HCT116 (cell line): Measurements from ENCODE around the gene HUWE1. TPM values are rescaled to one million over a fixed set of nuclear protein-coding genes. Genes with fewer than 3 reads are reported as not detected.
A peak's percentile ranks its signal among the peaks of the same experiment; 100 is the strongest.

ENCODE experiments used
- ATAC-seq: fragments of 200-7000 bp; cut with Tn5 transposase; 2 replicates; pipeline ENCODE4 v1.9.1; 2020; ENCODE audit warnings: mild to moderate bottlenecking, moderate library complexity
- BruUV-seq: library from RNA; stranded (reverse); fragments of 400-500 nt; replicated peaks from 2 replicates; lab custom pipeline; 2021; lab: Mats Ljungman, UMichigan
- CTCF ChIA-PET: fragments of 300-600 bp; sonication (Branson Sonifier 250); formaldehyde crosslinking; loops from one replicate; lab custom pipeline; 2021; ENCODE audit warnings: antibody characterized with exemption; lab: Charles Lee
- POLR2A ChIA-PET: fragments of 300-600, 350-600 bp; sonication (Branson Sonifier 250); formaldehyde crosslinking; loops from one replicate; lab custom pipeline; 2021; ENCODE audit warnings: antibody characterized with exemption; lab: Charles Lee
- RAD21 ChIA-PET, 2 experiments: fragments of 300-600 bp; sonication (Branson Sonifier 250); formaldehyde crosslinking; loops; one replicate each; lab custom pipeline; 2023; ENCODE audit warnings: low total read pairs in 2 of 2; ENCODE audit not compliant: uncharacterized antibody in 2 of 2, unreplicated experiment in 2 of 2, low non-redundant PET in 1 of 2; lab: Charles Lee
- DNase-seq: peaks from one replicate; pipeline ENCODE4 v3.0.0-alpha.2; 2010; ENCODE audit warnings: low read depth, low spot score
- H2AFZ ChIP-seq: fragments of 200-600 bp; shearing (Covaris generic), sonication (generic); 2 replicates; pipeline ENCODE4 v1.6.1; 2017; ENCODE audit warnings: low read depth, mixed run types, mixed read lengths, antibody characterized with exemption, low read length; ENCODE audit not compliant: poor library complexity, severe bottlenecking
- H3K27ac ChIP-seq: 2 replicates; pipeline ENCODE4 v1.5.1; 2012; ENCODE audit warnings: low read depth, low read length
- H3K27me3 ChIP-seq: fragments of 200-600 bp; sonication (generic); 2 replicates; pipeline ENCODE4 v1.6.1; 2016; ENCODE audit warnings: mixed run types, low read length, mixed read lengths; ENCODE audit not compliant: insufficient read depth
- H3K36me3 ChIP-seq, 2 experiments: fragments of 200-500 bp in 1 of 2; fragments of 200-600 bp in 1 of 2; sonication (Bioruptor generic) in 1 of 2; sonication (generic) in 1 of 2; 2 replicates each; pipeline versions ENCODE4 v1.5.1 to v1.6.1; 2014 to 2016; ENCODE audit warnings: low read length in 2 of 2, inconsistent platforms in 1 of 2, mixed read lengths in 1 of 2, mixed run types in 1 of 2; ENCODE audit not compliant: insufficient read depth in 2 of 2, control insufficient read depth in 1 of 2
- H3K4me1 ChIP-seq, 2 experiments: fragments of 200-600 bp in 1 of 2; sonication (generic) in 1 of 2; 2 replicates each; pipeline versions ENCODE4 v1.5.1 to v1.6.1; 2012 to 2017; ENCODE audit warnings: low read length in 2 of 2, inconsistent platforms in 1 of 2, mild to moderate bottlenecking in 1 of 2, mixed read lengths in 1 of 2, mixed run types in 1 of 2, moderate library complexity in 1 of 2; ENCODE audit not compliant: insufficient read depth in 2 of 2, control insufficient read depth in 1 of 2
- H3K4me2 ChIP-seq: fragments of 200-600 bp; sonication (generic); 2 replicates; pipeline ENCODE4 v1.6.1; 2017; ENCODE audit warnings: mixed run types, low read length, mixed read lengths
- H3K4me3 ChIP-seq, 2 experiments: fragments of 200-600 bp in 1 of 2; sonication (generic) in 1 of 2; replicated peaks in 1 of 2; 2 replicates each; pipeline ENCODE4 v1.5.1; 2011 to 2016; ENCODE audit warnings: low read length in 2 of 2, control low read depth in 1 of 2, low read depth in 1 of 2, mild to moderate bottlenecking in 1 of 2, mixed read lengths in 1 of 2, mixed run types in 1 of 2
- H3K79me2 ChIP-seq: fragments of 200-600 bp; sonication (generic); 2 replicates; pipeline ENCODE4 v1.6.1; 2017; ENCODE audit warnings: mild to moderate bottlenecking, mixed run types, low read length, moderate library complexity, mixed read lengths; ENCODE audit not compliant: insufficient read depth
- H3K9ac ChIP-seq: fragments of 200-600 bp; sonication (generic); 2 replicates; pipeline ENCODE4 v1.6.1; 2016; ENCODE audit warnings: low read length, mixed read lengths
- H3K9me2 ChIP-seq: fragments of 200-600 bp; sonication (generic), shearing (Covaris generic); 2 replicates; pipeline ENCODE4 v1.6.1; 2017; ENCODE audit warnings: mixed run types, mild to moderate bottlenecking, moderate library complexity; ENCODE audit not compliant: insufficient read depth
- H3K9me3 ChIP-seq, 2 experiments: fragments of 200-500 bp in 1 of 2; fragments of 200-600 bp in 1 of 2; sonication (Bioruptor generic) in 1 of 2; sonication (generic) in 1 of 2; 2 replicates each; pipeline ENCODE4 v1.6.1; 2014 to 2017; ENCODE audit warnings: low read length in 2 of 2, mixed read lengths in 2 of 2, inconsistent platforms in 1 of 2, low read depth in 1 of 2, mild to moderate bottlenecking in 1 of 2, mixed run types in 1 of 2, moderate library complexity in 1 of 2; ENCODE audit not compliant: control insufficient read depth in 1 of 2, insufficient read depth in 1 of 2
- H4K20me1 ChIP-seq: fragments of 200-600 bp; sonication (generic), shearing (Covaris generic); 2 replicates; pipeline ENCODE4 v1.6.1; 2017; ENCODE audit warnings: mixed run types, mild to moderate bottlenecking, moderate library complexity; ENCODE audit not compliant: insufficient read depth
- EZH2 ChIP-seq: fragments of 200-600 bp; sonication (generic); IDR thresholded peaks from 2 replicates; pipeline ENCODE4 v1.6.1; 2017; ENCODE audit warnings: antibody characterized with exemption, mixed run types
- FOSL1 ChIP-seq: IDR thresholded peaks from 2 replicates; pipeline ENCODE4 v1.6.1; 2012; ENCODE audit warnings: low read depth
- JUND ChIP-seq: IDR thresholded peaks from 2 replicates; pipeline ENCODE4 v1.6.1; 2012
- POLR2AphosphoS5 ChIP-seq: IDR thresholded peaks from 2 replicates; pipeline ENCODE4 v1.6.1; 2011; ENCODE audit warnings: mild to moderate bottlenecking, low read depth, low read length, moderate library complexity
- RAD21 ChIP-seq: IDR thresholded peaks from 2 replicates; pipeline ENCODE4 v1.6.1; 2012; ENCODE audit warnings: low read depth, mild to moderate bottlenecking
- SIN3A ChIP-seq: IDR thresholded peaks from 2 replicates; pipeline ENCODE4 v1.6.1; 2012; ENCODE audit warnings: low read depth
- YY1 ChIP-seq: IDR thresholded peaks from 2 replicates; pipeline ENCODE4 v1.6.1; 2011; ENCODE audit warnings: low read length, low read depth, moderate library complexity, mild to moderate bottlenecking; ENCODE audit not compliant: insufficient replicate concordance; ENCODE audit errors: extremely low read depth
- ZFX ChIP-seq: fragments of 450-650 bp; IDR thresholded peaks from 2 replicates; pipeline ENCODE4 v1.6.1; 2017
- intact Hi-C: fragments of 100-400 bp; cut with micrococcal nuclease; formaldehyde crosslinking; loops from 2 replicates; pipeline ENCODE4 v1.10.0; 2022
- total RNA-seq: library from RNA; stranded (reverse); gene quantifications from one replicate; pipeline ENCODE4 v1.2.1, GENCODE V29; 2021; ENCODE audit not compliant: unreplicated experiment
- TF ChIP-seq, protein P1 (sequence below): IDR thresholded peaks from 2 replicates; pipeline ENCODE4 v1.6.1; 2011; ENCODE audit warnings: mild to moderate bottlenecking, low read length, moderate library complexity; ENCODE audit not compliant: insufficient replicate concordance; ENCODE audit errors: extremely low read depth

Gene HUWE1
- total RNA-seq, 1 experiment from 2014 or later = 197 TPM

DNA sequence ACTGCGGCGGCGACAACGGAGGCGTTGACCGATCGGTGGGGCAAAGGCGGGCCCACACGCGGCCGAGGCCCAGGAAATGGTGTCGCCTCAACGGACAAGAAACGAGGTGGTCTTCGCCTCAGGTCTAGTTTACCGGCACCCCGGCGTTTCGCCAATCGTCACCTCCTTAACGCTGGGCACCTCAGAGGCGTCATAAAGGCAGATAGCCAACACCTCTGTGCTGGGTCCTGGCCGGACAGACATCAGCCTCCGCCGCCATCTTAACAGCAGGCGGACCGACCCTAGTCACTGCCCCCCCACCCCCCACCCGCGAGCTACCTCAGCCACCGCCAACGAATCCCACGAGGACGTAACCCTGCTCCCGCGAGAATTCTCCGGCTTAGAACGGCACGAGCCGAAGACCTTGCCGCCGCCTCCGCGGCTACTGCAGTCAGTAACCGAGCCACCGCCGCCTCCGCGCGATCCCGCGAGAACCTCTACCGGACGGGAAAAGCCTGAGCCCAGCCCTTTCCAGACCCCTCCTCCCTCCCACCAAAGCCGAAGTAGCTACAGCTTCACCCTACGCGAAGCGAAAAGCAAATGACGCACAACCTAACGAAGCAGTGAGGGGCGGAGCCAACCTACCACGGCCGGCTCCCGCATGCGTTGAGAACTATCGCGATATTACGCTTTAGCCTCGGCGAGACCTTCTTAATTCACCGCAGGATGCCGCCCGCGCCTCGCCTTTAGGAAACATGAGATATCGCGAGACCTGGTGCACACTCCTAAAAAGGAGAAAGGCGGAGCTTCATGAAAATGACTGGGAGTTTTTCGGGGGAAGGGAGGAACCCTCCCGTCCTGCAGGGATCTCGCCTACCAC lies 2.7 kb downstream of the HUWE1 start:
- peak overlapping the region; percentile 91 for H3K9ac ChIP-seq
- peak overlapping the region; percentile 83 for H3K4me2 ChIP-seq
- H3K79me2 ChIP-seq = peaks cover 64% of the 10 kb centered on the region
- no peaks in the 10 kb centered on the region for H3K27me3 ChIP-seq
- TF ChIP-seq RAD21 = no peak
- no peak for TF ChIP-seq EZH2
- TF ChIP-seq FOSL1 = no peak
- TF ChIP-seq, protein P1, sequence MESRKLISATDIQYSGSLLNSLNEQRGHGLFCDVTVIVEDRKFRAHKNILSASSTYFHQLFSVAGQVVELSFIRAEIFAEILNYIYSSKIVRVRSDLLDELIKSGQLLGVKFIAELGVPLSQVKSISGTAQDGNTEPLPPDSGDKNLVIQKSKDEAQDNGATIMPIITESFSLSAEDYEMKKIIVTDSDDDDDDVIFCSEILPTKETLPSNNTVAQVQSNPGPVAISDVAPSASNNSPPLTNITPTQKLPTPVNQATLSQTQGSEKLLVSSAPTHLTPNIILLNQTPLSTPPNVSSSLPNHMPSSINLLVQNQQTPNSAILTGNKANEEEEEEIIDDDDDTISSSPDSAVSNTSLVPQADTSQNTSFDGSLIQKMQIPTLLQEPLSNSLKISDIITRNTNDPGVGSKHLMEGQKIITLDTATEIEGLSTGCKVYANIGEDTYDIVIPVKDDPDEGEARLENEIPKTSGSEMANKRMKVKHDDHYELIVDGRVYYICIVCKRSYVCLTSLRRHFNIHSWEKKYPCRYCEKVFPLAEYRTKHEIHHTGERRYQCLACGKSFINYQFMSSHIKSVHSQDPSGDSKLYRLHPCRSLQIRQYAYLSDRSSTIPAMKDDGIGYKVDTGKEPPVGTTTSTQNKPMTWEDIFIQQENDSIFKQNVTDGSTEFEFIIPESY = no peak
- peak; percentile 69 for TF ChIP-seq POLR2AphosphoS5
- peak; percentile 50 for TF ChIP-seq ZFX
- TF ChIP-seq JUND = no peak
- TF ChIP-seq YY1 = peak; percentile 76
- no peak for TF ChIP-seq SIN3A
- peaks cover 15 to 20% of the 10 kb centered on the region in 2 experiments; a peak in 3 of 4 replicates for H3K36me3 ChIP-seq
- DNase-seq (peak; percentile 96), ATAC-seq (peak; percentile 77)
- H3K4me1 ChIP-seq = peaks cover 3 to 22% of the 10 kb centered on the region in 2 experiments; a peak in 3 of 4 replicates
- peak overlapping the region; percentile 93 for H3K27ac ChIP-seq
- RAD21 ChIA-PET = interaction anchor here in 1 of 2 experiments (0.6 kb wide), 1 partner anchor 171 kb away, joined by 3 read pairs; no protein-coding TSS in a partner anchor
- H3K9me2 ChIP-seq = no peaks in the 10 kb centered on the region
- peak overlapping the region; percentile 66 to 77 for H3K4me3 ChIP-seq
- POLR2A ChIA-PET = interaction anchor here (0.8 to 1.6 kb wide), 11 partner anchors 8 to 956 kb away, joined by 3 to 8 read pairs (median 3); partner anchors contain the start of genes RIBC1 and SMC1A
- peaks cover 5% of the 10 kb centered on the region; the same call in 1 of the 2 replicates for H4K20me1 ChIP-seq
- intact Hi-C loops = loop anchor here (2.0 kb wide), 1 partner anchor 149 kb away; no protein-coding TSS in a partner anchor
- TSS peak; percentile 86 for BruUV-seq
- CTCF ChIA-PET = no interaction called here
- H2AFZ ChIP-seq = no peak overlapping the region
- no peaks in the 10 kb centered on the region for H3K9me3 ChIP-seq
